Activated effector memory CD4-positive, alpha-beta T cell treated with Interleukin-2 at 50 U/mL for 16 hours (primary cell): ENCODE measurements around the gene CAPN3.
"Not testable (repeated sequence)": the region's sequence is repeated elsewhere in the genome, so short reads cannot be mapped to it uniquely, and the experiment has no call there.

Experiments used
- DNase-seq: peaks from one replicate; pipeline ENCODE4 v3.0.0-alpha.2; 2020

CAPN3 gene

GRCh38 chr15:42359249-42359648 is at the start of gene CAPN3:
TSS of gene CAPN3 (plus strand) at chr15:42359501. CDS start at chr15:42359806, 305 bp downstream.
- DNase-seq, result no peak

- no peak for DNase-seq
These were observed 45.8 kb upstream of the CAPN3 start for GRCh38 chr15:42313463-42313862.

GRCh38 chr15:42314818-42315217 is 44.5 kb upstream of the CAPN3 start:
- no peak for DNase-seq

GRCh38 chr15:42315521-42315920 is 43.8 kb upstream of the CAPN3 start:
- no peak for DNase-seq

- not testable (repeated sequence) for DNase-seq
These were observed 43.0 kb upstream of the CAPN3 start for GRCh38 chr15:42316282-42316805.

GRCh38 chr15:42319206-42319605 is 40.1 kb upstream of the CAPN3 start:
- DNase-seq, result no peak

GRCh38 chr15:42324308-42324707 is 35.0 kb upstream of the CAPN3 start:
- DNase-seq, result no peak

GRCh38 chr15:42329161-42329560 is 30.1 kb upstream of the CAPN3 start:
- no peak for DNase-seq

- DNase-seq, result no peak
These were observed 29.3 kb upstream of the CAPN3 start for GRCh38 chr15:42329992-42330391.

- no peak for DNase-seq
These were observed 28.1 kb upstream of the CAPN3 start for GRCh38 chr15:42331235-42331634.

- DNase-seq, result no peak
These were observed 27.0 kb upstream of the CAPN3 start for GRCh38 chr15:42332331-42332730.

- no peak for DNase-seq
These were observed 24.2 kb upstream of the CAPN3 start for GRCh38 chr15:42335074-42335473.

- not testable (repeated sequence) for DNase-seq
These were observed 22.7 kb upstream of the CAPN3 start for GRCh38 chr15:42336650-42337049.

- not testable (repeated sequence) for DNase-seq
These were observed 22.2 kb upstream of the CAPN3 start for GRCh38 chr15:42337104-42337503.

GRCh38 chr15:42338500-42338899 is 20.8 kb upstream of the CAPN3 start:
- DNase-seq, result no peak

- no peak for DNase-seq
These were observed 15.6 kb upstream of the CAPN3 start for GRCh38 chr15:42343596-42344232.

- DNase-seq, result no peak
These were observed 14.5 kb upstream of the CAPN3 start for GRCh38 chr15:42344763-42345162.

- DNase-seq, result no peak
These were observed 13.8 kb upstream of the CAPN3 start for GRCh38 chr15:42345504-42345903.

GRCh38 chr15:42348083-42348482 is 11.2 kb upstream of the CAPN3 start:
- DNase-seq, result no peak

- DNase-seq, result no peak
These were observed 10.1 kb upstream of the CAPN3 start for GRCh38 chr15:42349186-42349585.

- no peak for DNase-seq
These were observed 6.9 kb upstream of the CAPN3 start for GRCh38 chr15:42352401-42352800.

- no peak for DNase-seq
These were observed 6.2 kb upstream of the CAPN3 start for GRCh38 chr15:42353061-42353460.

- no peak for DNase-seq
These were observed 4.5 kb upstream of the CAPN3 start for GRCh38 chr15:42354824-42355223.

GRCh38 chr15:42355291-42355690 is 4.0 kb upstream of the CAPN3 start:
- no peak for DNase-seq

GRCh38 chr15:42356851-42357250 is 2.5 kb upstream of the CAPN3 start:
- DNase-seq, result no peak
